Neuron (in vitro differentiated cells): ENCODE measurements around the gene DCTN2.
A peak's percentile ranks its signal among the peaks of the same experiment; 100 is the strongest.
"Not testable (repeated sequence)": the region's sequence is repeated elsewhere in the genome, so short reads cannot be mapped to it uniquely, and the experiment has no call there.

Source experiments
- H2AFZ ChIP-seq: one replicate; pipeline ENCODE4 v1.6.1; 2013; ENCODE audit warnings: low read depth, mild to moderate bottlenecking, inconsistent platforms, low read length, moderate library complexity
- H3K27me3 ChIP-seq: one replicate; pipeline ENCODE4 v1.6.1; 2013; ENCODE audit warnings: low read length; ENCODE audit not compliant: insufficient read depth
- H3K36me3 ChIP-seq: one replicate; pipeline ENCODE4 v1.6.1; 2013; ENCODE audit warnings: low read length; ENCODE audit not compliant: insufficient read depth
- H3K4me1 ChIP-seq: one replicate; pipeline ENCODE4 v1.6.1; 2013; ENCODE audit warnings: low read length; ENCODE audit not compliant: insufficient read depth
- H3K4me3 ChIP-seq: 2 replicates; pipeline ENCODE4 v1.5.1; 2013; ENCODE audit warnings: mild to moderate bottlenecking, low read length, moderate library complexity
- H3K9me3 ChIP-seq: one replicate; pipeline ENCODE4 v1.6.1; 2013; ENCODE audit warnings: low read length

Gene DCTN2

DNA sequence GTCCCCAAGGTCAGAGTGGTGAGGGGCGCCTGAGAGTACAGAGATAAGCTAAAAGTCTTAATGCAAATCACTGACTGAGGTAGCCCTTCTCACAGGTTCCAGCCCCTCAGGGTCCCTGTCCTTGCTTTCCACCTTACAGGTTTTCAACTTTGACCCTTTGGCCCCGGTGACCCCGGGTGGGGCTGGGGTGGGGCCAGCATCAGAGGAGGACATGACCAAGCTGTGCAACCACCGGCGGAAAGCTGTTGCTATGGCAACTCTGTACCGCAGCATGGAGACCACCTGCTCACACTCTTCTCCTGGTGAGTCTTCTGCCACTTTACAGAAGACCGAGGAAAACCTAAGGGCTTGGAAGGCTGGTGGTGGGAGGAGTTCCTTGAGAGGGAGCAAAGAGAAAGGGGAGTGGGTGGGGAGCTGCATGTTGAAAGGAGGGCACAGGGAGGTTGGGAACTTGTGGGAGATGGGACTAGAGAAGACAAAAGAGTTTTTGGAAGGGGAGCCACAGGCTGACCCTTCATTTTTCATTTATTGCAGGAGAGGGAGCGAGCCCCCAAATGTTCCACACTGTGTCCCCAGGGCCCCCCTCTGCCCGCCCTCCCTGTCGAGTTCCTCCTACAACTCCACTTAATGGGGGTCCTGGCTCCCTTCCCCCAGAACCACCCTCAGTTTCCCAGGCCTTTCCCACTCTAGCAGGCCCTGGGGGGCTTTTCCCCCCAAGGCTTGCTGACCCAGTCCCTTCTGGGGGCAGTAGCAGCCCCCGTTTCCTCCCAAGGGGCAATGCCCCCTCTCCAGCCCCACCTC is 22.0 kb downstream of the DCTN2 start:
- peaks cover 48% of the 10 kb centered on the region for H3K36me3 ChIP-seq
- H3K27me3 ChIP-seq, result no peaks in the 10 kb centered on the region
- H3K9me3 ChIP-seq, result no peaks in the 10 kb centered on the region
- no peak overlapping the region for H3K4me3 ChIP-seq
- peaks cover 39% of the 10 kb centered on the region for H3K4me1 ChIP-seq
- no peak overlapping the region for H2AFZ ChIP-seq

DNA sequence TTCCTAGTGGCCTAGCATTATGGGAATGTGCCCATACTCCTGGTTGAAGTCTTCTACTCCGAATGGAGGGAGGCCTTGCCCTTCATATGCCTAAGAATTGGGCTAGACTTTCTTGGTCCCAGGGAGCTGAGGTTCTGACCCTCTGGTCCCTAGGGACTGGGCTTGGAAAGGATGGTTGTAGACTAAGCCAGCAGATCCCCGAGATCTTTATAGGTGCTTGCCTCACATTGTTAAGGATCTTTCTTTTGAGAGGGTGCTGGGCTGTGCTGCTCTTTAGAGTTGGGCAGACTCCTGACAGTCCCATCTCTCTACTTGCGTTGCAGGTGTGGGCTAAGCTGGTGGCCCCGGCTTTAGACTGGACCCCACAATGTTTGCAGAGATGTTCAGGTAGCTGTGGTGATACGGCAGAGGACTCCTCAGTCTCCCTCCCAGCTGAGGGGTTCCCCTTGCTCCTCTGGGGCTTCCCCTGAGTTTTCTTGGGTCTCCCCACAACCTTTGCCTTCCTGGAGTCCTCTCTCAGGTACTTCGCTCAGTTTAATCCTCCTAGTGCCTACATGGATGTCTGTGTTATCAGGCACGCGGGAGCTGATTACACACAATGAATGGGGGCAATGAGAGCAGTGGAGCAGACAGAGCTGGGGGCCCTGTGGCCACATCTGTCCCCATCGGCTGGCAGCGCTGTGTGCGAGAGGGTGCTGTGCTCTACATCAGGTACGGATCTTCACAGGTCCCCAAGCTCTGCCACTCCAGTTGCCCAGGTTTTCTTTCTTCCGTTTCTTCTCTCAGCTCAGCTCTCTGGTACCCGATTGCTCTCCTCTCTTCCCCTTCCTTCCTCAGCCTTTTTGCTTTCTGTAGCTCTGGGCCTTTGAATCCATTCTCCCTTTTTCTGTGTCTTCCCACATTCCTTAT is 23.0 kb downstream of the DCTN2 start:
- Histone ChIP-seq H3K4me3 (peak overlapping the region; percentile 60), H3K27me3 (no peaks in the 10 kb centered on the region), H3K4me1 (peaks cover 47% of the 10 kb centered on the region), H3K9me3 (no peaks in the 10 kb centered on the region), H3K36me3 (peaks cover 39% of the 10 kb centered on the region), H2AFZ (no peak overlapping the region)

DNA sequence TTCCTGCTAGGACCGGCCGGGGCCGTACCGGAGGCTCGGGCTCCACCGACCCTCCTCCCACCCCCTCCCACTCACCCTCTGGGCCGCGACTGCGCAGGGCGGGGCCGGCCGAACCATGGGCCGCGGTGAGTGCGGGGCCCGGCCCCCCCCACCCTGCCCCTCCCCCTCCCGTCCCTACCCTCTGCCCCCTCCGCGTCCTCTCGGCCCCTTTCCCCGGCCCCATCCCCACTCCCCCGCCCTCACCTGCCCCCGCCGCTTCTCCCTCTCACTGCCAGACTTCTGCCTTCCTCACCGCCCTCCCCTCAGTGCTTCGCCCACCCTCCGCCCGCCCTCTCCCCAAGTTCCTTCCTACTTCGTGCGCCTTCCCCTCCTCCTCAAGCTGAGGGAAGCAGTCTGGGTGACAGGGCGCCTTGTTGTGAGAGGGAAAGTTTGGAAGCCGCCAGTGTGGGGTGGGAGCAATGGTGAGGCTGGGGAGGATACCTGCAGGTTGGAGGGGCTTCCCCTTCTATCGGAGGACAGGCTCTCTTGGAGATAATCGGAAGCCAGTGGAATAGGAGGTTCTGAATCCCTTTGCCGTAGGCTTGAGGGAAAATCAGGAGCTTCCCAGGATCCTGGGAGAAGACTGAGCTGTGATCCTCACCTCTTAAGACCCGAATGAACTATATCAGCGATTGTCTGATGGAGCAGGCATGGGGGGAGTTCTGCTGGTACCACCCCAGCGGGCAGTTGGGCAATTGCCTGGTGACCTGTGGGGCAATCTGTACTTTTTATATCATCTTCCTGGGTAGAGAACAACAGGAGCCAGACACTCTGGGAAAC is 23.9 kb downstream of the DCTN2 start:
- H2AFZ ChIP-seq, result no peak overlapping the region
- H3K4me3 ChIP-seq, result peak overlapping the region; percentile 60
- no peaks in the 10 kb centered on the region for H3K9me3 ChIP-seq
- no peaks in the 10 kb centered on the region for H3K27me3 ChIP-seq
- peaks cover 35% of the 10 kb centered on the region for H3K36me3 ChIP-seq
- H3K4me1 ChIP-seq, result peaks cover 56% of the 10 kb centered on the region

DNA sequence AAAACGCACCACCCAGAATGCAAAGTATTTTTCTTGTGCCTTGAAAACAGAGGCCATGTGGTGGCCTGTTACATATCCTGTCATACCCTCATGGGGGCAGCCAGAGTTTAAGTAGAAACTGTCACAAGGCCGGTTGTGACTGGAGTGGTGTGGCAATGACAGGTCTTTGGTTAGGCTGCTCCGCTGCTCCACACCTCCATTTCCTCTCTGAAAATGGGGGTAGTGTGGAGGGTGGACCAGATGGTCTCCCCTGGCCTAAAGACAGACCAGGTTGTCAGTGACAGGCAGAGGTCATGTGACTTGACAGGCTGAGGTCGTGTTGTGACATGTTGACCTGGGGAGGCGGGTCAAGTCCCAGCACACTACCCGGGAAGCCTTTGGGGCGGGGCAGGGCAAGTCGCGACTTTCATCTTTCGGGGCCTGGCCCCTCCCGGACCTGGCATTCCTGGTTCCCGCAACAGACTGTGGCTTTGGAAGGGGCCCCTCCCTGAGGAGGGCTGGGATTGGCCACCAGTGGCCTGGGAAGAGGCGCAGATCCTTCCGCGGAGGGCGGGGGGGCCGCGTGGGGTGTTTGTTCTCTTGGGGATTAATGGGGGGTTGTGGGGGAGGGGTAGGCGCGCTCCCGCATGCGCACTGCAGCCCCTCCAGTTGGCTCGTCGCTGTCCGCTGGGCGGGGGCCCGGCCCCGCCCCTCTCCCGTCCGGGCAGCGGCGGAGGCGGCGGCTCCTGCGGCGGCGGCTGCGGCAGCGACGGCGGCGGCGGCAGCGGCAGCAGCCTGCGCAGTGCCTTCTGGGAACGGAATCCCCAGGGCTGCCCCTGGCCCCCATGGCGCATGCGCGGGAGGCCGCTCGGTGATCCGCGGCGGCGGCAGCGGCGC is 24.7 kb downstream of the DCTN2 start, which contains the start of gene MBD6:
Gene MBD6 (plus strand): TSS at position 814 of the 876 bp plus-strand sequence. CDS start 1,480 bp downstream, outside the sequence.
- peaks cover 34% of the 10 kb centered on the region for H3K36me3 ChIP-seq
- H3K4me1 ChIP-seq, result peaks cover 59% of the 10 kb centered on the region
- no peaks in the 10 kb centered on the region for H3K9me3 ChIP-seq
- H3K27me3 ChIP-seq, result no peaks in the 10 kb centered on the region
- no peak within 1 kb of the TSS for H2AFZ ChIP-seq
- H3K4me3 ChIP-seq, result peak within 1 kb of the TSS; percentile 60

DNA sequence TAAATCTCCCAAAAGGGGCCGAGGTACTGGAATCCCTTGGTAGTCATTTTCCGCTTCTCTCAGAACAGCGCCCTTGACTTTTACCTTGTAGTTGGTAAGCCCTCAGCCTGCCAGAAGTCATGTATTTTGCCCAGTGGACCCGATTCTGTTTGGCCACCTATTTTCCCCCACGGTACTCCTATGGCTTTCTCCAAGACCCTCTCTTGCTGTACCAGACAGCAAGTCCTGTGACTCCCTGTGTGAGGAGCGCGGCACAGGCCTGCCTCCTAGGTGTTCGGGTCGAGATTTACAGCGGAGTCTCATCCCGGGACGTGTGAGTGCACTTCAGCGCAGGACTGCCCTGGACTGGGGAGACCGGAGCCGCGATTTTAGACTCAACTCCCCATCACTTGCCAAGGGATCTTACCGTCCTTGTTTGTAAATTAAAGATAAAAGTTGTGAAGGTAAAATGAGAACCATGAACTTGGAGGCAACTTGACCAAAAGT is 25.4 kb downstream of the DCTN2 start:
- peak overlapping the region; percentile 60 for H3K4me3 ChIP-seq
- no peaks in the 10 kb centered on the region for H3K9me3 ChIP-seq
- peaks cover 35% of the 10 kb centered on the region for H3K36me3 ChIP-seq
- H3K4me1 ChIP-seq, result peaks cover 59% of the 10 kb centered on the region
- H2AFZ ChIP-seq, result no peak overlapping the region
- H3K27me3 ChIP-seq, result no peaks in the 10 kb centered on the region

DNA sequence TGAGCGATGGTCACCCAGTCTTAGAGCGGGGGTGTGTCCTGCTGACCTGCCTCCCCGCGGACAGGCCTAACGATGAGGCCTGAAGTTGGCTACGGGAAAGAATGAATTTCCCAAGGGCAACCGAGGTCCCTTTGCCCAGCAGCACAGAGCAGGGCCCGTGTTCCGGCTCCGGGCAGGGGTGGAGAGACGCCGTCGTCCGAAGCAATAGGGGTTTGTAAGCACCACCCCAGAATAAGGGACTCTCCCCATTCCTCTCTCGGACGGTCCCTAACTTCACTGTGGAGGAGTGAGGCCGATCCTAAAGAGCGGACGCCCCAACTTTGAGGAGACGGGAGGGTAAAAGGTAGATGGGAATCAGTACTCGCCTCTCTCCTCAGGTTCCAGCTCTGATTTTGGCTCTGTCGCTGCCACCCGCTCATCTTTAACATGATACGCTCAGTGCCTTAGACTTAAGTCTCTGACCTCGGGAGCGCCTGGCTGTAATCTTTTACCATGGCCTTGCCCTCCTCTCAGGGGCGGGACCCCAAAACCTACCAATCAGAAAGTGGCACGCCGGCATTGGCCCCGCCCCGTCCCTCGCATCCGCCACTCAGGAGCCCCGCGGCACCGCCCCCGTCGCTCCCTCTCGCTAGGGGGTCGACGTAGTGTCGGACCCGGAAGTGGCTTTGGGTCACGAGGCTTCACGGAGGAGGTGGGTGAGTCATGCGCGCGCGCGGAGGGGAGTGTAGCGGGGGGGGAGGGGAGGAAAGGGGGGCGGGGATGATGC is 26.8 kb downstream of the DCTN2 start, which contains the start of gene DDIT3:
Gene DDIT3 (minus strand): TSS at position 462 of the 766 bp plus-strand sequence. CDS start 3,108 bp downstream, outside the sequence.
- no peaks in the 10 kb centered on the region for H3K27me3 ChIP-seq
- peak within 1 kb of the TSS; percentile 66 for H3K4me3 ChIP-seq
- no peak within 1 kb of the TSS for H2AFZ ChIP-seq
- peaks cover 56% of the 10 kb centered on the region for H3K4me1 ChIP-seq
- H3K36me3 ChIP-seq, result peaks cover 39% of the 10 kb centered on the region
- H3K9me3 ChIP-seq, result no peaks in the 10 kb centered on the region

DNA sequence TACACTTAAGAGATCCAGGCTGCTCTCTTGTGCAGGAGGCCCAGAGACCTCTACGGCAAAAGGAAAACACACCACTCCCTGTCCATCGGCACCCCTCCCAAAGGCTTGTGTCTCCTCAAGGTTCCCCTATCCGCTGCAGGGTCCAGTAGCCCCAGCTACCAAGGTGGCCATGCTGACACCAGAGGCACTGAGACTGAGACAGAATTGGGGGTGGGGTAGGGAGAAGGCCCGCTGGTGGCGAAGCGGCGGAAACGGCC is 27.3 kb downstream of the DCTN2 start:
- H3K4me3 ChIP-seq, result peak overlapping the region; percentile 66
- no peak overlapping the region for H2AFZ ChIP-seq
- peaks cover 51% of the 10 kb centered on the region for H3K4me1 ChIP-seq
- H3K9me3 ChIP-seq, result no peaks in the 10 kb centered on the region
- H3K36me3 ChIP-seq, result peaks cover 40% of the 10 kb centered on the region
- no peaks in the 10 kb centered on the region for H3K27me3 ChIP-seq

DNA sequence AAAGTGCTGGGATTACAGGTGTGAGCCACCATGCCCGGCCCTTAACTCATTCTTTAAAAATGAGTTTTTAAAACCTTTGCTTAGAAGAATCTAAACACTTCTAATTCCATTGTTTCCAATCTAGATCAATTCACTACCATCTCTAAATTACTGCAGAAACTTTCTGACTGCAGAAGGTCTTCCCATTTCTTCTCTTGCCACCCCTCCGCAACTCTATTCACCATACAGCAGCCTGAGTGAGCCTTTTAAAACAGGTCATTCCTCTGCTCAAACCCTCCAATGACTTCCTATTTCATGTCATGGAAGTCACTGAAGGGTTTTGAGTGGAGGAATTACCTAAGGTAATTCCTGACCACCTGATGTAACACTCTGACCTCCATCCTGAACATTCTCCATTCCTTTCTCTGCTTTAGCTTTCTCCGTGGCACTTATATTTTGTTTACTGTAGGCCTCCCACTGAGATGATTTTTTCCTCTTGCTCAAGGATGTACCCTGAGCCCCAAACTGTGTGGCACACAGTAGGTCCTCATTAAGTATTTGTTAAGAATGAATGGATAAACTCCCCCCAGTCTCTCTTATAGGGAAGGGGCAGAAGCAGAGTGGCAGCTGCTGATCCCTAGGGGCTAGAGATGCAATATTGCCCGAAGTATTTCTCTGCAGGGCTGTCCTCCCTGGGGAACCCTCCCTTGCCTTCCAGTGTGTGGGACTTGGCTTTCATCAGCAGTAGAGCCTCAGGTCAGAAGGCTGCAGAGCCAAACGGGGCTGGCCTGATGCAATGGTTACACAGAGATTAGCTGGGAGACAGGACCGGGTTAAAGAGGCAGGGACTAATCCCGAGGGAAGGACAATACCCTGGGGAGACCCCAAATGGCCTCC is 27.8 kb downstream of the DCTN2 start:
- Histone ChIP-seq H3K4me3 (peak overlapping the region; percentile 66), H3K9me3 (no peaks in the 10 kb centered on the region), H3K36me3 (peaks cover 41% of the 10 kb centered on the region), H2AFZ (no peak overlapping the region), H3K27me3 (no peaks in the 10 kb centered on the region), H3K4me1 (peaks cover 45% of the 10 kb centered on the region)

DNA sequence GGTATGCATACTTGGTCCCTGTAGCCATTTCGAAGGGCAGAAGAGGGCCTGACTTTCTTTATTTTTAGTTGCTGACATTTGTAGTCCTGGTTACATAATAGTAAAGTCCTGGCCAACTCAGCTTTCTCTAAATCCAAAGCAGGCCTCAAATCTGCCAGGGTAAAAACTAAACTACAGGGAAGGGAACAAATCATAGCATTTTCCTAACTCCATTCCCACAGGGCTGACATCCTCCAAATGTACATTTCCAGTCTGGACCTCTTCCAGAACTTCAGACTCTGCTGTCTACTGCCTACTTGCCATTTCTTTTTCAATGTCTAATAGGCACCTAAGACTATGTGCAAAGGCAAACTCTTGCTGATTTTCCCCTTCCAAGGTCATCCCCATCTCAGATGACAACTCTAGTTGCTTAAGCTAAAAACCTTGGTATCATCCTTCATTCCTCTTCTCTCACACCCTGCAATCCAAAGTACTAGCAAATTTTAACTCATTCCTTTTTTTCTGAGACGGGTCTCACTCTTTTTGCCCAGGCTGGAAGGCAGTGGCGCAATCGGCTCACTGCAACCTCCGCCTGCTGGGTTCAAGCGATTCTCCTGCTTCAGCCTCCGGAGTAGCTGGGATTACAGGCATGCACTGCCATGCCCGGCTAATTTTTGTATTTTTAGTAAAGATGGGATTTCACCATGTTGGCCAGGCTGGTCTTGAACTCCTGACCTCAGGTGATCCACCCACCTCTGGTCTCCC is 28.6 kb downstream of the DCTN2 start:
- Histone ChIP-seq H2AFZ (no peak overlapping the region), H3K36me3 (peaks cover 44% of the 10 kb centered on the region), H3K27me3 (no peaks in the 10 kb centered on the region), H3K4me1 (peaks cover 37% of the 10 kb centered on the region), H3K9me3 (no peaks in the 10 kb centered on the region), H3K4me3 (peak overlapping the region; percentile 66)

DNA sequence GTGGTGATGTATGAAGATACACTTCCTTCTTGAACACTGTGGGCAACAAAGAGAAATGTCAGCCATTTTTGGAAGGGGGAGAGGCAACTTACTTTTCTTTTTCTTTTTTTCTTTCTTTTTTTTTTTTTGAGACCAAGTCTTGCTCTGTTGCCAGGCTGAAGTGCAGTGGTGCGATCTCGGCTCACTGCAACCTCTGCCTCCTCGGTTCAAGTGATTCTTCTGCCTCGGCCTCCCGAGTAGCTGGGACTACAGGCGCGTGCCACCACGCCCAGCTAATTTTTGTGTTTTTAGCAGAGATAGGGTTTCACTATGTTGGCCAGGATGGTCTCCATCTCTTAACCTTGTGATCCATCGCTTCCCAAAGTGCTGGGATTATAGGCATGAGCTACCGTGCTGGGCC is 29.3 kb downstream of the DCTN2 start:
- not testable (repeated sequence) for H3K27me3 ChIP-seq, H3K9me3 ChIP-seq, H2AFZ ChIP-seq, H3K4me3 ChIP-seq
- Histone ChIP-seq H3K4me1 (peaks cover 36% of the 10 kb centered on the region), H3K36me3 (peaks cover 50% of the 10 kb centered on the region)
